ENCODE measurements around the gene CYB5R2.

DNA sequence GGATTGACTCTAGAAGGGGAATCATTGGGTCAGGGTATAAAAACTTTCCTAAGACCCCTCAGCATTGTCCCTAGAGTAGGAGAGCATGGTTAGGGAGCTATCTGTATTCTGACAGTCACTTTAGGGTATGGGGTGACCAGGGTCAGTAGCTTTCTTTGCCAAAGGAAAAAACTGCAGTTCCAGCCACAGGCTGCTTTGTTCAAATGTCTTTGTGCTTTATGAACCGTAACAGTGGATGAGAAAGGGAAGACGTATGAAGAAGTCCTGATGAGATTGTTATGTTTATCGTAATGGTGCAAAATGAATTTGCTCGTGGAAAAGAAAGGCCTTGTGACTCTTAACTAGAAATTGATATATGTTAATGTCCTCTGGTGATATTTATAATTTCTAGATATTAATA, 30.0 kb downstream of the CYB5R2 start:
- TF ChIP-seq CTCF (IDR thresholded peaks at IDR 0.05) (no peak), ZFX (IDR thresholded peaks at IDR 0.05; ENCODE audit: borderline replicate concordance) (no peak)
